Left lung (tissue), 10 donors: ENCODE data around the gene SH3BP5. TPM values are rescaled to one million over a fixed set of nuclear protein-coding genes. Genes with fewer than 3 reads are reported as not detected.
A peak's percentile ranks its signal among the peaks of the same experiment; 100 is the strongest.

ENCODE experiments used
- ATAC-seq: fragments of 200-7000 bp; cut with Tn5 transposase; one replicate; pipeline ENCODE4 v1.9.1; 2020; ENCODE audit warnings: moderate library complexity
- DNase-seq, 4 donors: peaks; one replicate each; pipeline ENCODE4 v3.0.0-alpha.2; 2013 to 2020
- H3K27ac ChIP-seq, 2 donors: fragments of 200-600 bp; sonication (generic) in 1 of 2; one replicate each; pipeline versions ENCODE4 v1.5.0 to v1.8.0; 2020 to 2021
- H3K27me3 ChIP-seq, 2 donors: fragments of 200-600 bp; sonication (generic) in 1 of 2; one replicate each; pipeline versions ENCODE4 v1.5.0 to v1.8.0; 2020 to 2021
- H3K36me3 ChIP-seq, 2 donors: fragments of 200-600 bp; sonication (generic) in 1 of 2; one replicate each; pipeline versions ENCODE4 v1.5.0 to v1.8.0; 2020 to 2021
- H3K4me1 ChIP-seq, 2 donors: fragments of 200-600 bp; one replicate each; pipeline ENCODE4 v1.8.0; 2021
- H3K4me3 ChIP-seq, 2 donors: fragments of 200-600 bp; sonication (generic) in 1 of 2; one replicate each; pipeline versions ENCODE4 v1.5.0 to v1.8.0; 2020 to 2021; ENCODE audit warnings: mild to moderate bottlenecking in 1 of 2
- H3K9me3 ChIP-seq, 2 donors: fragments of 200-600 bp; sonication (generic) in 1 of 2; one replicate each; pipeline versions ENCODE4 v1.5.0 to v1.8.0; 2020 to 2021
- CTCF ChIP-seq, 2 donors: fragments of 200-600 bp; sonication (generic) in 1 of 2; IDR thresholded peaks; one replicate each; pipeline versions ENCODE4 v1.5.0 to v1.8.0; 2021; ENCODE audit warnings: antibody characterized with exemption in 2 of 2
- intact Hi-C, 2 donors: fragments of 100-400 bp; cut with DNase I; formaldehyde crosslinking; loops; one replicate each; pipeline versions ENCODE4 v1.11.2 to v1.14.2; 2022
- polyA plus RNA-seq, 6 donors: library from polyadenylated mRNA; unstranded; fragments of 120-200 nt; gene quantifications; one replicate each; pipeline ENCODE4 v1.2.1, GENCODE V29; 2013; ENCODE audit not compliant: insufficient read length in 6 of 6
- total RNA-seq, 2 donors: library from RNA; stranded (reverse); fragmentation: NEBNext Ultra II Directional; extraction: Animal tissue kit (Norgen Biotek cat#: 25700); gene quantifications; one replicate each; pipeline ENCODE4 v1.2.1, GENCODE V29; 2021
- donor health status: DM: no; HTN: yes; CAD: no.
- donor health status: DM: no; HTN: no; CAD: no.

The SH3BP5 gene
- total and polyA plus RNA-seq, 8 donors, result 53.3 to 65.5 (median 60.9) TPM

- H3K27ac ChIP-seq, result peak overlapping the region; percentile 63 to 67
- no peak for TF ChIP-seq CTCF (IDR thresholded peaks at IDR 0.05)
- H3K9me3 ChIP-seq, result no peaks in the 10 kb centered on the region
- intact Hi-C loops, result no loop called here
- H3K27me3 ChIP-seq, result no peaks in the 10 kb centered on the region
- no peak overlapping the region for H3K4me3 ChIP-seq
- H3K4me1 ChIP-seq, result peaks cover 54 to 89% of the 10 kb centered on the region in 2 donors
- peaks cover 0 to 3% of the 10 kb centered on the region in 2 donors for H3K36me3 ChIP-seq
- DNase-seq (no peak), ATAC-seq (no peak)
Measured at GRCh38 chr3:15321349-15321748, 11.0 kb downstream of the SH3BP5 start.

DNA sequence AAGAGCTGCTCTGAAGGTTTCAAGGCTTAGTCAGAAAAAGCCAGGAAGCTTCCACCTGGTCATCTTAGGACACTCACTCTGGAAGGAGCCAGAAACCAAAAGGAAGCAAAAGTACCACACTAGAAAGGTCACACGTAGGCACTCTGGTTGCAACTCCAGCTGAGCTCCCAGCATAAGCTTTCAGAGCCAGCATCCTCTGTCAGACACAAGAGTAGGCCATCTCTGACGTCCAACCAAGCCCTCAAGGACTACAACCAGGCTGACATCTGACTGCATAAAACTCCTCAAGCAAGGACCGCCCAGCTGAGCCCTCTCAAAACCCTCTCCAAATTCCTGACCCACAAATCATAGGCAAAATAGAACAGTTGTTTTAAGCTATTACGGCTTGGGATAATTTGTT is 12.8 kb downstream of the SH3BP5 start:
- DNase-seq, result peak in 1 of 4 donors; percentile 77
- H3K27ac ChIP-seq, result peak overlapping the region; percentile 72 to 74
- peaks cover 42 to 89% of the 10 kb centered on the region in 2 donors for H3K4me1 ChIP-seq

DNA sequence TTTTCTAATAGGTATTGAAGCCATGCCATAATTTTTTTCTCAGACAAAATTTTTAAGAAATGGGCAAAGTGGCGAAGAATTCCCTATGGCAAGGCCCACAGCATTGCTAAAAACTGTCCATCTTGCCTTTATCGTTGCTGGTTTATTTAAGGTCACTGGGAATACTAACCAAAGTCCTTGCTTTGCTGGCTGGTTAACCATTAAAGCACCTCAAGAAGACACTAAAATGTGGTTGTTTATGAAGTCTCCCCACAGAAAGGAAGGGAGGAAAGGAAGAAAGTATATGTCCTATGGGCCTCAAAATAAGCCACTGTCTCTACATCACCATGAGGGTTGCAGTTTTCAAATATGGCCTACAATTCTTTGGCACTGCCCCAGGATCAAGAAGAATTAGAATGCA is 13.2 kb downstream of the SH3BP5 start:
- no peaks in the 10 kb centered on the region for H3K27me3 ChIP-seq
- H3K9me3 ChIP-seq, result no peaks in the 10 kb centered on the region
- no peak overlapping the region for H3K4me3 ChIP-seq
- TF ChIP-seq CTCF (IDR thresholded peaks at IDR 0.05), result no peak
- DNase-seq (no peak), ATAC-seq (no peak)
- peak overlapping the region; percentile 72 to 74 for H3K27ac ChIP-seq
- peaks cover 0 to 3% of the 10 kb centered on the region in 2 donors for H3K36me3 ChIP-seq
- peaks cover 38 to 89% of the 10 kb centered on the region in 2 donors for H3K4me1 ChIP-seq
- intact Hi-C loops, result no loop called here

More for the DNA sequence above, 12.8 kb downstream of the SH3BP5 start:
- intact Hi-C loops, result no loop called here
- peaks cover 0 to 3% of the 10 kb centered on the region in 2 donors for H3K36me3 ChIP-seq
- no peak for TF ChIP-seq CTCF (IDR thresholded peaks at IDR 0.05)
- peak; percentile 83 for ATAC-seq
- H3K27me3 ChIP-seq, result no peaks in the 10 kb centered on the region
- H3K9me3 ChIP-seq, result no peaks in the 10 kb centered on the region
- H3K4me3 ChIP-seq, result no peak overlapping the region

DNA sequence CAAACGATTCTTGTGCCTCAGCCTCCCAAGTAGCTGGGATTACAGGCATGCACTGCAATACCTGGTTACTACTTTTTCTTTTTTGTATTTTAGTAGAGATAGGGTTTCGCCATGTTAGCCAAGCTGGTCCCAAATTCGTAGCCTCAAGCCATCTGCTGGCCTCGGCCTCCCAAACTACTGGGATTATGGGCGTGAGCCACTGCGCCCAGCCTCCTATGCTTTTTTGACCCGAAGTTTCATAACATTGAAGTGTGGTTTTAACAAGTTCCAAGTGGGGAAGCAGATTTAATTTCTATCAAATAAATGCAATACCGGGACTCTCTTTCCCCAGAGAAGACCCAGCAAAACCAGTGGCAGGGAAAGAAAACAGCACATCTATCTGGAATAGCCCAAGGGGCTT is 13.7 kb downstream of the SH3BP5 start:
- H3K27me3 ChIP-seq, result no peaks in the 10 kb centered on the region

DNA sequence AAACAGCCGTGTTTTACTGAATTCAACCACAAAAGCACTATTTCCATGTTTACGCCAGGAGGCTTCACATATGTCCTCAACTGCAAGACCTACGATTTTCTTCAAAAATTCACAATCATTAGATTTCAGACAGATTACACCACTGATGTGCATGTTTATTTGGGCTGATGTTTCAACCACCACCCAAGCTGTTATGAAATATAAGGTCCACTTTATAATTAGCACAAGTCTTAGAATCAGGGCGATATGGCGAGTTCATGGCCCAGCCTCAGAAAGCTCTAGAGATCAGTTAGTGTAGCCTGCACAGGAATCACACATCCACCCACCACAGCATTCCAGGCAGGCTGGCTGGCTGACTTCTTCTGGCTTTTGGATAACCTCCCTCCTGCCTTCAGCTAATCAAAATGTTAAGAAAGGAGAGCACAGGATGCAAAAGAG is 15.4 kb downstream of the SH3BP5 start:
- no peak for TF ChIP-seq CTCF (IDR thresholded peaks at IDR 0.05)
- H3K4me3 ChIP-seq, result no peak overlapping the region

More for the DNA sequence above, 13.7 kb downstream of the SH3BP5 start:
- H3K27ac ChIP-seq, result peak overlapping the region; percentile 72 to 74
- peaks cover 34 to 89% of the 10 kb centered on the region in 2 donors for H3K4me1 ChIP-seq
- no peak for DNase-seq
- ATAC-seq, result no peak
- H3K9me3 ChIP-seq, result no peaks in the 10 kb centered on the region
- H3K36me3 ChIP-seq, result peaks cover 0 to under 1% of the 10 kb centered on the region in 2 donors
- intact Hi-C loops, result no loop called here
- H3K4me3 ChIP-seq, result no peak overlapping the region
- TF ChIP-seq CTCF (IDR thresholded peaks at IDR 0.05), result no peak

More for the DNA sequence above, 15.4 kb downstream of the SH3BP5 start:
- no peaks in the 10 kb centered on the region for H3K27me3 ChIP-seq
- DNase-seq (no peak), ATAC-seq (no peak)
- intact Hi-C loops, result no loop called here
- H3K4me1 ChIP-seq, result peaks cover 34 to 95% of the 10 kb centered on the region in 2 donors
- H3K9me3 ChIP-seq, result no peaks in the 10 kb centered on the region
- H3K36me3 ChIP-seq, result no peaks in the 10 kb centered on the region
- H3K27ac ChIP-seq, result peak overlapping the region in 1 of 2 donors; percentile 72
